HEK293 (cell line): ENCODE data around the gene SFT2D2.

ENCODE experiments used
- CTCF ChIA-PET: fragments of 350-600 bp; formaldehyde crosslinking; extraction: SDS; loops from one replicate; lab custom pipeline; 2021; ENCODE audit warnings: antibody characterized with exemption; lab: Yijun Ruan, JAX
- POLR2A ChIA-PET: fragments of 300-600 bp; formaldehyde crosslinking; extraction: SDS; loops from one replicate; lab custom pipeline; 2020; ENCODE audit warnings: antibody characterized with exemption, inconsistent platforms; lab: Yijun Ruan, JAX
- H3K27ac ChIP-seq: fragments of 200-500 bp; sonication (Bioruptor generic); 2 replicates; pipeline ENCODE4 v1.5.1; 2014; ENCODE audit warnings: low read depth, low read length, control low read depth, inconsistent platforms; ENCODE audit errors: extremely low read depth
- H3K36me3 ChIP-seq, 2 experiments: fragments of 200-500 bp in 1 of 2; sonication (Bioruptor generic) in 1 of 2; 1 replicate in 1 of 2; 2 replicates in 1 of 2; pipeline ENCODE4 v1.5.1; 2014 to 2017; ENCODE audit warnings: inconsistent platforms in 2 of 2, low read length in 2 of 2; ENCODE audit not compliant: control insufficient read depth in 2 of 2, insufficient read depth in 1 of 2
- H3K4me1 ChIP-seq: fragments of 200-500 bp; sonication (Bioruptor generic); 2 replicates; pipeline ENCODE4 v1.5.1; 2014; ENCODE audit warnings: mild to moderate bottlenecking, low read length, inconsistent platforms; ENCODE audit not compliant: control insufficient read depth, insufficient read depth
- H3K4me3 ChIP-seq: 2 replicates; pipeline ENCODE4 v1.5.1; 2011; ENCODE audit warnings: low read depth, mild to moderate bottlenecking, control low read depth, low read length, moderate library complexity
- H3K9me3 ChIP-seq: fragments of 200-500 bp; sonication (Bioruptor generic); 2 replicates; pipeline ENCODE4 v1.5.1; 2014; ENCODE audit warnings: low read depth, low read length, inconsistent platforms; ENCODE audit not compliant: control insufficient read depth, insufficient read depth
- BCL11A ChIP-seq: fragments of 450-650 bp; formaldehyde crosslinking; IDR thresholded peaks from 2 replicates; pipeline ENCODE4 v1.5.1; 2016; ENCODE audit warnings: low read depth, missing biosample characterization, missing genetic modification characterization
- GFI1B ChIP-seq: fragments of 450-650 bp; formaldehyde crosslinking; IDR thresholded peaks from 2 replicates; pipeline ENCODE4 v1.5.1; 2016; ENCODE audit warnings: missing biosample characterization, missing genetic modification characterization
- KLF1 ChIP-seq: fragments of 450-650 bp; formaldehyde crosslinking; IDR thresholded peaks from 2 replicates; pipeline ENCODE4 v1.5.1; 2016; ENCODE audit warnings: missing biosample characterization, missing genetic modification characterization
- KLF10 ChIP-seq: fragments of 450-650 bp; IDR thresholded peaks from 2 replicates; pipeline ENCODE4 v1.5.1; 2018; ENCODE audit warnings: missing biosample characterization, mild to moderate bottlenecking, missing genetic modification characterization
- RBAK ChIP-seq: fragments of 450-650 bp; formaldehyde crosslinking; IDR thresholded peaks from 2 replicates; pipeline ENCODE4 v1.5.1; 2016; ENCODE audit warnings: missing biosample characterization, missing genetic modification characterization
- YY2 ChIP-seq: fragments of 450-650 bp; formaldehyde crosslinking; IDR thresholded peaks from 2 replicates; pipeline ENCODE4 v1.5.1; 2016; ENCODE audit warnings: missing biosample characterization, missing genetic modification characterization
- ZBTB49 ChIP-seq: fragments of 450-650 bp; formaldehyde crosslinking; IDR thresholded peaks from 2 replicates; pipeline ENCODE4 v1.5.1; 2016; ENCODE audit warnings: missing biosample characterization, missing genetic modification characterization, low read depth
- ZEB2 ChIP-seq: fragments of 450-650 bp; formaldehyde crosslinking; IDR thresholded peaks from 2 replicates; pipeline ENCODE4 v1.5.1; 2016; ENCODE audit warnings: missing biosample characterization, missing genetic modification characterization
- ZFP41 ChIP-seq: fragments of 450-650 bp; formaldehyde crosslinking; IDR thresholded peaks from 2 replicates; pipeline ENCODE4 v1.5.1; 2016; ENCODE audit warnings: missing biosample characterization, missing genetic modification characterization, borderline replicate concordance
- ZIC2 ChIP-seq: fragments of 450-650 bp; formaldehyde crosslinking; IDR thresholded peaks from 2 replicates; pipeline ENCODE4 v1.5.1; 2016; ENCODE audit warnings: missing biosample characterization, missing genetic modification characterization
- ZNF114 ChIP-seq: fragments of 450-650 bp; formaldehyde crosslinking; IDR thresholded peaks from 2 replicates; pipeline ENCODE4 v1.5.0; 2017; ENCODE audit warnings: missing biosample characterization, missing genetic modification characterization
- ZNF18 ChIP-seq: fragments of 450-650 bp; formaldehyde crosslinking; IDR thresholded peaks from 2 replicates; pipeline ENCODE4 v1.5.1; 2016; ENCODE audit warnings: missing biosample characterization, missing genetic modification characterization
- ZNF202 ChIP-seq: fragments of 450-650 bp; formaldehyde crosslinking; IDR thresholded peaks from 2 replicates; pipeline ENCODE4 v1.5.1; 2016; ENCODE audit warnings: missing biosample characterization, missing genetic modification characterization, borderline replicate concordance
- ZNF280D ChIP-seq: fragments of 450-650 bp; formaldehyde crosslinking; IDR thresholded peaks from 2 replicates; pipeline ENCODE4 v1.5.1; 2016; ENCODE audit warnings: missing biosample characterization, missing genetic modification characterization
- ZNF423 ChIP-seq: fragments of 450-650 bp; formaldehyde crosslinking; IDR thresholded peaks from 2 replicates; pipeline ENCODE4 v1.5.1; 2016; ENCODE audit warnings: missing biosample characterization, missing genetic modification characterization
- ZNF426 ChIP-seq: fragments of 450-650 bp; formaldehyde crosslinking; IDR thresholded peaks from 2 replicates; pipeline ENCODE4 v1.5.1; 2017; ENCODE audit warnings: missing biosample characterization, missing genetic modification characterization, mild to moderate bottlenecking, inconsistent platforms, moderate library complexity
- ZNF488 ChIP-seq: fragments of 450-650 bp; formaldehyde crosslinking; IDR thresholded peaks from 2 replicates; pipeline ENCODE4 v1.5.1; 2016; ENCODE audit warnings: missing biosample characterization, missing genetic modification characterization
- ZNF548 ChIP-seq: fragments of 450-650 bp; formaldehyde crosslinking; IDR thresholded peaks from 2 replicates; pipeline ENCODE4 v1.5.1; 2016; ENCODE audit warnings: missing biosample characterization, missing genetic modification characterization
- ZNF830 ChIP-seq: fragments of 450-650 bp; IDR thresholded peaks from 2 replicates; pipeline ENCODE4 v1.5.0; 2018; ENCODE audit warnings: missing biosample characterization, missing genetic modification characterization, low read depth, mild to moderate bottlenecking, moderate library complexity
- TF ChIP-seq, protein P1 (sequence below): fragments of 450-650 bp; formaldehyde crosslinking; IDR thresholded peaks from 2 replicates; pipeline ENCODE4 v1.5.1; 2016; ENCODE audit warnings: missing biosample characterization, missing genetic modification characterization

The SFT2D2 gene

GRCh38 chr1:168236836-168237611, 11.2 kb downstream of the SFT2D2 start:
- Histone ChIP-seq H3K9me3 (no peaks in the 10 kb centered on the region), H3K4me1 (no peaks in the 10 kb centered on the region), H3K4me3 (no peak overlapping the region), H3K27ac (no peak overlapping the region), H3K36me3 (peaks cover 22 to 93% of the 10 kb centered on the region in 2 experiments)
- TF ChIP-seq ZNF114 (tag by site-specific recombination), result no peak
- no peak for TF ChIP-seq ZEB2
- no peak for TF ChIP-seq KLF10
- TF ChIP-seq ZNF280D (tag by site-specific recombination), result no peak
- no peak for TF ChIP-seq ZBTB49 (tag by site-specific recombination)
- no peak for TF ChIP-seq RBAK (tag by site-specific recombination)
- TF ChIP-seq, all 188 proteins: peak for 0
- ChIA-PET POLR2A (no interaction called here), CTCF (interaction anchor here (2.2 to 4.0 kb wide), 2 partner anchors 106 to 144 kb away, joined by 8 to 31 read pairs; no protein-coding TSS in a partner anchor)

DNA sequence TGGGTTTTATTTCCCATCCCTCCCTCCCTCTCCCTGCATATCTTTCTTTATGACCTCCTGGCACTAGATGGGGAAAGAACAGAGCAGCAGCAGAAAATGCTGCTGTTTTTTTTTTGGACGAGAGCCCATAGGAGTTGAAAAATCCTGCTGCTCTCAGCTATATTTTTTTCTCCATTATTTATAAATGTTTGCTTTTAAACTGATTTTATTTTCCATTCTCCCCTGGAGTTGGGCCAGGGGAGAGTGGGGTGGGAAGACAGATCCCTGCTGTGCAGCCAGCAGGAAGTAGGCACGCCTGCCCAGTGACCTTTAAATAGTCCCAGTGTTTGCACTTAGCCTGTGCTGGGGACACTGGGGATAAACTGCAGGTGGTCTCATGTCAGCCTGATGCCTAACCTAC, 17.4 kb downstream of the SFT2D2 start:
- H3K9me3 ChIP-seq, result no peaks in the 10 kb centered on the region
- ChIA-PET CTCF (interaction anchor here (0.5 to 1.1 kb wide), 3 partner anchors 8 to 1848 kb away, joined by 3 read pairs; no protein-coding TSS in a partner anchor), POLR2A (no interaction called here)
- peak; percentile 99 for TF ChIP-seq ZIC2 (tag by site-specific recombination)
- TF ChIP-seq ZNF202 (tag by site-specific recombination), result no peak
- TF ChIP-seq ZNF488 (tag by site-specific recombination), result no peak
- TF ChIP-seq ZNF423 (tag by site-specific recombination), result 0 out of 2 replicates have a peak, but pooled peaks have one; percentile 23
- TF ChIP-seq KLF1 (tag by site-specific recombination), result no peak
- H3K27ac ChIP-seq, result no peak overlapping the region
- peaks cover 34 to 76% of the 10 kb centered on the region in 2 experiments for H3K36me3 ChIP-seq
- no peak overlapping the region for H3K4me3 ChIP-seq
- no peaks in the 10 kb centered on the region for H3K4me1 ChIP-seq

- H3K4me3 ChIP-seq, result no peak overlapping the region
- H3K9me3 ChIP-seq, result no peaks in the 10 kb centered on the region
- CTCF ChIA-PET, result interaction anchor here (0.5 to 1.3 kb wide), 4 partner anchors 9 to 1849 kb away, joined by 3 to 5 read pairs (median 3); no protein-coding TSS in a partner anchor
- no peak overlapping the region for H3K27ac ChIP-seq
- no peak for TF ChIP-seq ZNF830 (tag by site-specific recombination)
- TF ChIP-seq BCL11A (tag by site-specific recombination), result no peak
- no peak for TF ChIP-seq ZNF426 (tag by site-specific recombination)
- TF ChIP-seq ZFP41 (tag by site-specific recombination), result no peak
- TF ChIP-seq YY2, result no peak
- no peak for TF ChIP-seq ZNF18 (tag by site-specific recombination)
- no peak for TF ChIP-seq GFI1B (tag by site-specific recombination)
- TF ChIP-seq, protein P1, sequence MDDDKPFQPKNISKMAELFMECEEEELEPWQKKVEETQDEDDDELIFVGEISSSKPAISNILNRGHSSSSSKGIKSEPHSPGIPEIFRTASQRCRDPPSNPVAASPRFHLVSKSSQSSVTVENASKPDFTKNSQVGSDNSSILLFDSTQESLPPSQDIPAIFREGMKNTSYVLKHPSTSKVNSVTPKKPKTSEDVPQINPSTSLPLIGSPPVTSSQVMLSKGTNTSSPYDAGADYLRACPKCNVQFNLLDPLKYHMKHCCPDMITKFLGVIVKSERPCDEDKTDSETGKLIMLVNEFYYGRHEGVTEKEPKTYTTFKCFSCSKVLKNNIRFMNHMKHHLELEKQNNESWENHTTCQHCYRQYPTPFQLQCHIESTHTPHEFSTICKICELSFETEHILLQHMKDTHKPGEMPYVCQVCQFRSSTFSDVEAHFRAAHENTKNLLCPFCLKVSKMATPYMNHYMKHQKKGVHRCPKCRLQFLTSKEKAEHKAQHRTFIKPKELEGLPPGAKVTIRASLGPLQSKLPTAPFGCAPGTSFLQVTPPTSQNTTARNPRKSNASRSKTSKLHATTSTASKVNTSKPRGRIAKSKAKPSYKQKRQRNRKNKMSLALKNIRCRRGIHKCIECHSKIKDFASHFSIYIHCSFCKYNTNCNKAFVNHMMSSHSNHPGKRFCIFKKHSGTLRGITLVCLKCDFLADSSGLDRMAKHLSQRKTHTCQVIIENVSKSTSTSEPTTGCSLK (tag by site-specific recombination), result no peak
- no peak for TF ChIP-seq ZNF548 (tag by site-specific recombination)
- POLR2A ChIA-PET, result no interaction called here
- peaks cover 30 to 73% of the 10 kb centered on the region in 2 experiments for H3K36me3 ChIP-seq
- no peaks in the 10 kb centered on the region for H3K4me1 ChIP-seq
These were observed 17.9 kb downstream of the SFT2D2 start for GRCh38 chr1:168243636-168244212.
